Epidermal melanocyte (primary cell): Measurements from ENCODE around the gene COMTD1.
"Not testable (repeated sequence)": the region's sequence is repeated elsewhere in the genome, so short reads cannot be mapped to it uniquely, and the experiment has no call there.

Experiments used
- DNase-seq: peaks from one replicate; pipeline ENCODE4 v3.0.0; 2011; ENCODE audit warnings: low spot score; ENCODE audit not compliant: insufficient read length

The COMTD1 gene

DNA sequence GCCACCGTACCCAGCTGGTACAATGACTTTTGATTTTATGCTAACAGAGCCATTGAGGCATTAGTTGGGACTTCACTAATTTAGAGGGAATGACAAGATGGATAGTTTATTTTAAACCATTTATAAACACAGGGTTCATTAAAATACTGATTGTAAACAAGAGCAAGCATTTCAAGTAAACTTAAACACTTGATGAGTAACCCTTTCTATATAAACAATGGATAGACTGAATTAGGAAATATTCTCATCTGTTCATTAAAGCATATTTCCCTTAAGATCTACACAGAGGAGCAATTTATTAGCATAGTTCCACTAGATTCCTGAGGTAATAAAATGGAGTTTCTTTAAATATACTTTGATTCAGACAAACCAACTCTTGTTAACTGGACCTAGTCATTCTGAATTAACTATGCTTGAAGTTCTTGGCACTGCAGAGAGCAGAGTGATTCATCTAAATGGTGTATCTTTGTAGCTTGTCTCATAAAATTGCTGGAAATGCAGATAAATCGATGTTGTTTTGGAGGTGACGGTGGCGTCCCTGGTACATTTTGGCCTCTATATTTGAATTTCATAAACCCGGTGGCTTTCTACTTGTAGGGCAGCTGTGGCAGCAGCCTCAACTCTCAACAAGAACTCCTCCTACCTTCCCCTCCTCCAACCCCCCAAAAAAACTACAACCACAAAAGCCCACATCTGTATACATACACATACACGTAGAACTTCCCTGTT is 40.6 kb downstream of the COMTD1 start:
- peak; percentile 76 for DNase-seq

DNA sequence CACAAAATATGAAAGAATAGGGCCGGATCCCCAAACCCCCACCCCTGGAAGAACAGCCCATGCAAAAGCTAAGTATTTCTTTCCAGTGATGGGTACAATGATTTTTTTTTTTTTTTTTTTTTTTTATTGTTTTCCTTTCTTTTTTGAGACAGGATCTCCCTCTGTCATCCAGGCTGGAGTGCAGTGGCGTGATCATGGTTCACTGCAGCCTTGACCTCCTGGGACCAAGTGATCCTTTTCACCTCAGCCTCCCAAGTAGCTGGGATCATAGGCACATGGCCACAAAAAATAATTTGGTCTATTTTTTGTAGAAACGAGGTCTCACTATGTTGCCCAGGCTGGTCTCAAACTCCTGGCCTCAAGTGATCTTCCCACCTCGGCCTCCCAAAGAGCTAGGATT is 41.1 kb downstream of the COMTD1 start:
- not testable (repeated sequence) for DNase-seq

DNA sequence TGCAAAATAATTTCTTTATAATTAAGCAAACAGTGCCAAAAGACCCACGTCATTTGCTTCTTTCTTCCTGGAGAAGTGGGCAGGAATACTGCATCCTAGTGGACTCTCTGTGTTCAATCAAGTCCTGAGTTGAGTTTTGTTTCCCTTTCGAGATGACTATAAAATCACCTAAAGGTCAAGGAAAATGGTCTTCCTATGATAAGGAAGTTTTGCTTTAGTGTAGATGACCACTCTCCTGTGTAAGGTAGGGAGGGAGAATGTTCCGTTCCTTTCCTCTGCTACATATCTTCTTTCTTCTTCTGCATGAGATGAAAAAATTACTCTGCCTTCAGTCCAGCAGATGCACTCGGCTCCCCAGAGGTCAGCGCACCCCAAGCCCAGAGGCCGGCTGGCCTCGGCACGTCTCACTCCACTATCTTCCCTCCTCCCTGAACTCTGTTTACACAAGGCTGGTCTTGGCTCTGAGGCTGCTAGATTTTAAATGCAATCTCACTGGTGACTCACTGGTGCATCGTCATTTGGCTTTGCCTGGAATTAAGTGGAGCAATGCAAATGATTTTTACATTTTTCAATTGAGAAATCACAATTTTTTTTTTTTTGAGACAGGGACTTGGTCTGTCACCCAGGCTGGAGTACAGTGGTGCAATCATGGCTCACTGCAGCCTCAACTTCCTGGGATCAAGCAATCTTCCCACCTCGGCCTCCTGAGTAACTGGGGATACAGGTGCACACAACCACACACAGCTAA is 43.8 kb downstream of the COMTD1 start:
- no peak for DNase-seq

DNA sequence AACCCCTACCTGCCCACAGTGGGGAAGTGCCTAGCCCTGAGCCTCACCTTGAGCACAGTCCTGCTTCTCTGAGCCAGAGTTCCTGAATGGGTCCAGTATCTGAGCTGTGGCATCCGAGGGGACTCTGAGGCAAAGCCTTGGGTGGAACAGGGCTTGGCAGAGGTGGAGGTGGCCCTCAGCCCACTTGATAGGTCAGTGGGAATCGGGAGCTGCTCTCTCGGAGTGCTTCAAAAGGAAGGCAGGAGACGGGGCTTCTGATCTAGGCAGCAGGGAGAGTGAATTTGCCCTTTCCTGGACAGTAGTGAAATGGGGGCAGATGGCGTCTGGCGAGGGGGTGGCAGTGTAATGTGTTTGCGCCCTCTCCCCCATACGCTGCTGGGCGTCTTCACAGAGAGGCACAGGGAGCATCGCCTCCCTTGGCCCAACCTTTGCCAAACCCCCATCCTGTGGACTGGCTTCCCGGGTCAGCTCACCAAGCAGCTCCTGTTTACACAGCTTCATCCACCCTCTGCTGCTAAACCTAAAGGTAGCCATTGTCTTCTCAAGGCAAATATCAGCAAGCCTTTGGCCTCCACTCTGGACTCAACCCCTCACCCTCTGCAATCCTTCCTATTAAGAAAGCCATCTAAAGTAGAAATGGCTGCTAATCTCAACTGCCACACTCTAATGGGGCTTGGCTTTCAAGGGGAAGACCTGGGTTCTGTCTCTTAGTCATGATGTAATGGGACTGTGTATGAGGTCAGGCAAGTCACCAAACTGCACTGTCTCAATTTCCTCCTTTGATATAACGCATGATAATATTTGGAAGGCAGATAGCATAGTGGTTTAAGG is 46.3 kb downstream of the COMTD1 start:
- DNase-seq, result no peak

DNA sequence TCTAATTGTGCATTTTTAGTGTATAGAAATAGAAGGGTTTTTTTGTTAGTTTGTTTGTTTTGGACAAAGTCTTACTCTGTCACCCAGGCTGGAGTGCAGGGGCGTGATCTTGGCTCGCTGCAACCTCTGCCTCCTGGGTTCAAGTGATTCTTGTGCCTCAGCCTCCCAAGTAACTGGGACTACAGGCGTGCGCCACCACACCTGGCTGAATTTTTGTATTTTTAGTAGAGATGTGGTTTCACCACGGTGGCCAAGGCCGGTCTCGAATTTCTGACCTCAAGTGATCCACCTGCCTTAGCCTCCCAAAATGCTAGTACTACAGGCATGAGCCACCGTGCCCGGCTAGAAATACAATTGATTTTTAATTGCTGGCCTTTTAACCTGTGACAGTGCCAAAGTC is 47.2 kb downstream of the COMTD1 start:
- not testable (repeated sequence) for DNase-seq

DNA sequence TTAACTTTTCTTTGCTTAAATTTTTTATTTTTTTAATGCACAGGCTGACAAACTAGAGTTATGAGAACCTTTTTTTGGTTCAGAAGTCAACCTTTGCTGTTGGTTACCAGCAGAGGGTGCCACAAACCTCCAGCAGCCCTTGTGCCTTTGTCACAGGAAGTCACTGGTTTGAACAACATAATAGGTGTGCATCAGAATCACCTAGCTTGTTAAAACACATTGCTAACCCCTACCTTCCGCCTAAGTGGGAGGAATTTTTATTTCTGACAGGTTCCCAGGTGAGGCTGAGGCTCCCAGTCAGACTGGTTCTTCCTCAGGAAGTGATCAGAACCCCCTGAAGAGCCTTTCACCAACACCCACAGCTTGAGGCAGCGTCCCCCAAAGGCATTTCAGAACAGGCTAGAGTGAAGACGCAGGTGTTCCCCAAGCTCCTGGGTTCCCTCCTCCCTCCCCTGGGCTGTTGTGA is 47.8 kb downstream of the COMTD1 start:
- DNase-seq, result no peak

DNA sequence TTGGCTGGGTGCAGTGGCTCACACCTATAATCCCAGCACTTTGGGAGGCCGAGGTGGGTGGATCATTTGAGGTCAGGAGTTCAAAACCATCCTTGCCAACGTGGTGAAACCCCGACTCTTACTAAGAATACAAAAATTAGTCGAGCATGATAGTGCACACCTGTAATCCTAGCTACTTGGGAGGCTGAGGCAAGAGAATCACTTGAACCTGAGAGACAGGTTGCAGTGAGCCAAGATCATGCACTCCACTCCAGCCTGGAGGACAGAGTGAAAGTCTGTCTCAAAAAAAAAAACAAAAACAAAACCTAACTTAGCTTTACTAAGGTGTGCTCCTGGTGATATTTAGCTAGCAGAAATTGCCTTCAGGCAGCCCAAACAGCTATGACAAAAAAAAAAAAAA is 49.4 kb downstream of the COMTD1 start:
- DNase-seq, result no peak
